K562 treated with DMSO at 1 percent for 48 hours (cell line): ENCODE data around the gene PABPC3. TPM values are rescaled to one million over a fixed set of nuclear protein-coding genes. Genes with fewer than 3 reads are reported as not detected.

Experiments
- total RNA-seq: library from RNA; unstranded; fragments of 300-600 nt; gene quantifications from 2 replicates; pipeline ENCODE4 v1.2.3, GENCODE V29; 2022; ENCODE audit warnings: low replicate concordance; ENCODE audit errors: extremely low read depth

The PABPC3 gene
- total RNA-seq, result not detected in 2 replicates

GRCh38 chr13:25095851-25096453 is at the start of gene PABPC3:
PABPC3 (plus strand) TSS chr13:25096136; CDS start chr13:25096199, 63 bp downstream.

Other genes starting within 250 kb of the PABPC3 start
- gene AMER2, start 76.2 kb downstream of the PABPC3 start, total RNA-seq, result not detected in 2 replicates
- gene MTMR6, start 191.4 kb downstream of the PABPC3 start, total RNA-seq, result not detected in 2 replicates
- not detected in 2 replicates for gene NUP58, start 205.5 kb downstream of the PABPC3 start, total RNA-seq